GM12801 (cell line): Measurements from ENCODE around the gene CCR9.

Experiments used
- CTCF ChIP-seq: IDR thresholded peaks from one replicate; pipeline ENCODE4 v1.5.1; 2011; ENCODE audit warnings: control low read depth; ENCODE audit not compliant: insufficient read length; ENCODE audit errors: extremely low read depth

The CCR9 gene

GRCh38 chr3:45911511-45912226, 25.3 kb downstream of the CCR9 start:
- no peak for TF ChIP-seq CTCF

- no peak for TF ChIP-seq CTCF
Observed at GRCh38 chr3:45912435-45912834, 26.1 kb downstream of the CCR9 start.

GRCh38 chr3:45914362-45915058, 28.2 kb downstream of the CCR9 start:
- no peak for TF ChIP-seq CTCF

- TF ChIP-seq CTCF, result no peak
Observed at GRCh38 chr3:45915059-45915439, 28.7 kb downstream of the CCR9 start.

- no peak for TF ChIP-seq CTCF
Observed at GRCh38 chr3:45915518-45916231, 29.3 kb downstream of the CCR9 start.

GRCh38 chr3:45917146-45917898, 31.0 kb downstream of the CCR9 start:
- no peak for TF ChIP-seq CTCF
